H54 (cell line): Measurements from ENCODE around the gene AKAP13.

ENCODE experiments used
- DNase-seq: peaks from one replicate; pipeline ENCODE4 v3.0.0; 2011; ENCODE audit warnings: low spot score, mixed read lengths; ENCODE audit not compliant: insufficient read length
- FAIRE-seq: peaks from 3 replicates; lab custom pipeline; 2011; peaks lifted over from hg19 to GRCh38; lab: Jason Lieb, UNC
- POLR2A ChIP-seq: IDR thresholded peaks from 2 replicates; pipeline ENCODE4 v1.6.1; 2011; ENCODE audit warnings: low read depth, mild to moderate bottlenecking, low read length

The AKAP13 gene

DNA sequence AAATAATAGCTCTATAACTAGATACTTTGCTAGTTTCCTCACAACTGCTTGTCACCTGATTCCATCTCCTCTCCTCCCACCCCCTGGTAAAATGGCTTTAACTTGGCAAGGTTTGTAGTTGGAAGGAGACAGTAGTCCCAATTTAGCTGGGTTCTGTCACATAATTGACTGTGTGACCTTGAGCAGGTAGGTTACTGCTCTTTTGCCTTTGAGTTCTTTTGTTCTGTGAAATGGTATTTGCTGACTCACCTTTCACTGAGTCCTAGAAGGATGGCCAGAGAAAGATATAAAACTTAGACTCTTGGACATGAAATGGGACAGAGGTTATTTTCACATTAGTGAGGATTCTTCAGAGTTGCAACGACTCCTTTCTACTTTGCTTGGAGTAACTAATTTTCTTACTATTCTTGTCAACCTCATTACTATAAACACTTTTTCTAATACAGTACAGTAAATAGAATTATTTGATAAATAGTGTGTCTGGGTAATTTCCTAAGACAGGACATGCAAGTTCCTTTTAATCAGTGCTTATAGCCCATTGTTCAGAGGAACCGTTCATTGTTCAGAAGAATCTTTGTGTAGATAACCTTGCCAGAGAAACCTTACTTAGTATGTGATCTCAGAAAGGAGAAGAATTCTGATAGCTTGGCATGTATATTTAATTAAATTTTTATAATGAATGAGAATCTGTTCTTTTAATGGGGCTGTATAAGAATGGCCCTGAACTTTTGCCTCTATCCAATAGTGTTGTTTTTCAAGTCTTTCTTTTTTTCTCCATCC, 14.3 kb downstream of the AKAP13 start:
- FAIRE-seq = peak; percentile 73
- no peak for DNase-seq

GRCh38 chr15:85396554-85396953, 16.2 kb downstream of the AKAP13 start:
- no peak for DNase-seq
- FAIRE-seq = no peak
- no peak for TF ChIP-seq POLR2A

More for the DNA sequence above, 14.3 kb downstream of the AKAP13 start:
- no peak for TF ChIP-seq POLR2A

DNA sequence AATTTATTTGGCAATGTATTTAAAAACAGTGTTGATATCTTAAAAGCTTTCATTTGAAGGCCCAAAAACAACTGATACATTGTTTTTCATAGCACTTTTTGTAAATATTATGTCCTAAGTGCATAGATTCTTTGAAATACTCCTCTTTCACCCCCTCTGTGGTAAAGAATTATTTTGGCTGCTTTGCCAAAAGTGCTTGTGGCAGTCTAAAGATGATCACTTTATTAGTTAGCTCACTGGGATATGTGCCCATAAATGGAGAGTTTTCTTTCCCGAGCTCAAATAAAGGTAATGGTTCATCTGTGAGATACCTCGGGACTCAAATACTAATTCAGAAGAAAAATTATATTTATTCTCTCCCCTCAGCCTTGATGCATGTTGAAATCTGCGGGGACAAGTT, 16.7 kb downstream of the AKAP13 start:
- FAIRE-seq (no peak), DNase-seq (no peak)
- no peak for TF ChIP-seq POLR2A

GRCh38 chr15:85397926-85398325, 17.5 kb downstream of the AKAP13 start:
- FAIRE-seq (no peak), DNase-seq (no peak)
- no peak for TF ChIP-seq POLR2A

DNA sequence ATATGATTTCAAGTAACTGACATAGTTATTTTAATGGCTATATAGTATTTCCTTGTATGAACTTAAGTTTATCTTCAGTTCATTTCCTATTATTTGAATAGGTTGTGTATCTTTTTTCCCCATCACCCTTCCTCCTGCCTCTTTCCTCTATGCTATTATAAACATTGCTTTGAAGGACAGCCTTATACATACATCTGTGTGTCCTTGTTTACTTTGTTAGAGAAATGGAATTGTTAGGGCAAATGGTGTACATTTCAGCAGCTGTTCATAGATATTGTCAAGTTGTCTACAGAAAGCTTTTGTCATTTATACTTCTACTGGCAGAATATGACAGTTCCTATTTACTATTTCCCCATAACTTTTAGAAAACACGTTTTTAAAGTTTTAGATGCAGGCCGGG, 18.4 kb downstream of the AKAP13 start:
- TF ChIP-seq POLR2A = no peak

GRCh38 chr15:85399627-85400026, 19.2 kb downstream of the AKAP13 start:
- DNase-seq (no peak), FAIRE-seq (no peak)
- TF ChIP-seq POLR2A = no peak

More for the DNA sequence above, 18.4 kb downstream of the AKAP13 start:
- FAIRE-seq (no peak), DNase-seq (no peak)

DNA sequence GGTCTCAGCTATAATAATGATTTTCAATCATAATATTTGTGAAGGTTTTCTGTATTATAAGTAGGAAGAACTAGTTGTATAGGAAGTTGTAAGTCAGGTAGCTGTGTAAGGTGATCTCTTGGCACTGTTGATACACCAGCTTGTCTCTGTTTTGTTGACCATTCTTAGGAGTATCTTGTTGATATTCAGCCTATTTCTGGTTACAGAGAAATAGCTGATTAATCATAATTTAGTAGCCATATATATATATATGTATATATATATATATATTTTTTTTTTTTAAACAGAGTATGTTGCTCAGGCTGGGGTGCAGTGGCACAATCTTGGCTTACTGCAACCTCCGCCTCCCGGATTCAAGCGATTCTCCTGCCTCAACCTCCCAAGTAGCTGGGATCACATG, 20.2 kb downstream of the AKAP13 start:
- FAIRE-seq (no peak), DNase-seq (no peak)
- no peak for TF ChIP-seq POLR2A

DNA sequence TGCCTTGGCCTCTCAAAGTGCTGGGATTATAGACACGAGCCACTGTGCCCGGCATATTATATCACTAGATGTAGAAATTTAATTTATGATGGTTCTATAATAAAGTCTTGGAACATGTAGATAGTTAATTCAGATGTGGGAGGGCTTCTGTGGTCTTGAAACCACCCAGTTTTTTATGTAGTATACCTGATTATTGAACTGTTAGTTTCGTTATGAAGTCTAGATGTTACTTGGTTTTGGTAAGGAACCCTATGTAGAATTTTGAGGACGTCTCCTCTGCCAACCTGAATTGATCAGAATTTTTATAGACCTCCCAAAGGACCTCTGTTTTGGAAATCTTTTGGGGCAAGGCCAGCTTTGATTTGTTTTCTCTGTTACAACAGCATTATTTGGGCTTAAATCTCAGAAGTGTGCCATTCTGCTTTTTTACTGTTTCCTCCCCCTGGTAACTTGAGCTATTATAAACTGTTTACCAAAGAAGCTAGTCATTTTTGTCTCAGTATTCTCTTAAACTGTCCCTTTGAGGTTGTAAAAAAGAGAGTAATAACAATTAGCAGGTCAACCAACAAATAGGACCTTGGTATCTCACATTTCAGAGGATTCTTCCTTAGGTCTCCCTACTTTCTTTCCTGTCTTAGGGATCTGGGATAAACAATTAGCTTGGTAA, 20.8 kb downstream of the AKAP13 start:
- FAIRE-seq = no peak
- no peak for DNase-seq
- TF ChIP-seq POLR2A = no peak

- no peak for FAIRE-seq
- TF ChIP-seq POLR2A = no peak
Observed at GRCh38 chr15:85402195-85402881, 21.9 kb downstream of the AKAP13 start.

GRCh38 chr15:85403745-85404144, 23.3 kb downstream of the AKAP13 start:
- TF ChIP-seq POLR2A = no peak
- DNase-seq = no peak
- FAIRE-seq = no peak

More at GRCh38 chr15:85402195-85402881, 21.9 kb downstream of the AKAP13 start:
- no peak for DNase-seq

DNA sequence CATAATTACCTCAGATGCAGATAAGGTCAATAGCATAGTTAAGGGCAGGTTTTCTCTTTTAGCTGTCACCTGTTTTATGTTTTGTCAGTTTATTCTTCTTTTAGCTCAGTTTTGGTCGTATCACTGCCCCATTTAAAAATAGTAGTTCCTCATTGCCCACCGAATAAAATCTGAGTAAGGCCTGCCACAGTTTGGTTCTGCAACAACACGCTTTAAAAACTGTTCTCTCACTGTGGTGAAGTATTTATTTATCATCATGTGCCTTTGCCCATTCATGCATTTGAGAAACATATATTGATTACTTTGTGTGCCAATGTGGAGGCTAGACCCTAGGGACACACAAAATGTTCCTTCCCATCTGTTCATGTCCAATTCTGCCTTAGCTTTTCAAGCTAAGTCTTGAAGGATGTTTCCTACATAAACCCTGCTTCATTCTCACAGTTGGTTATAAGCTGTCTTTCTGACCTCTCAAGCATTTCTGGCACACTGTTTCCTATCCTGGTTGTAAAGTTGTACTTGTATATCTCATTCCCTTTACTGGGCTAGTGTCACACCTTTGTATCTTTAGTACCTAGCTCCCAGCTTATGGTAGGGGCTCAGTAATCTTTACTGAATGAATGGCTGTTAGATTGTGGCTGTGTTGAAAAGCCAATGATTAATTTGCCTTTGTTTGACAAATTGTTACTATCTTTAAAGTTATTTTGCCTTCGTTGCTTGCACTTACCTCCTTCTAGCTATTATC, 23.9 kb downstream of the AKAP13 start:
- FAIRE-seq = no peak
- no peak for TF ChIP-seq POLR2A
- no peak for DNase-seq

DNA sequence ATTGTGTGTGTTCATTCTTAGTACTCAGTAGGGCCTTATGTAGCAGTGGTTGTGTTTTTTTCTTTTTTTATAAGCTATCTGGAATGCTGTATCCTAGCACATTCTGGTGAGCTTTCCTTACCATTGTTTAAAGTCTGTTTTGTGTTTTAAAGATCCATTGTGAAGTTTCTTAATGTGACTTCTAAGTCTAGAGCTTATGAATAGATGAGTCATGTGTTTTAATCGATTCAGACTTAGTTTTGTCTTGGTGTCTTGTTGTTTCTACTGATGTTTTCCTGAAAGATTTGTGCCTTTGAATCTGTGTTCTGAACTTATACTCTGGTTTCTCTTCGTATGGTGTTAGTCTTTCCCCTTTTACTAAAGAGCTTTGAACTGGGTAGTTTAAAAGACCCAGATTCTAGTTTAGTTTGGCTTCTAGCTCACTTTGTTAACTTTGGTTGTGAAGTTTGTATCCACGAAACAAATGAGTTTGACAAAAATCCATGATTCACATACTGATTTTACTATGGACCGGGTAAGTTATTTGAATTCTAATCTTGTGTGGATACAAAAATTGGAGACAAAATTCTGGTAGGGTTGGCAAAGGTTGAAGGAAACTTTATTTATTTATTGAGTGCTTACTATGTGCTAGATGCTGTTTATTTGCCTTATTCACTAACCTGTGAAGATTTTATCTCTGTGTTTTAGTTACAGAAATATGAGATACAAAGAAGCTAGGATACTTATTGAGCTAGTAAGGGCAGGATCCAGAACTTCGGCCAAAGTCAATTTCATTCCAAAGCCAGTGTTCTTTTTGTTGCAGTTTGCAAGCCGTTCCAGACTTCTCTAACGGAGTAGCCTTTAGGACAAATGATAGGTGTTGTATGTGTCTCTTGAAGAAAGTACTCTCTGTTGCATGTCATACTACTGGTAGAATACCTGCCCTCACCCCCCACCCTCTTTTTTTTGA, 24.8 kb downstream of the AKAP13 start:
- FAIRE-seq = no peak
- TF ChIP-seq POLR2A = no peak

More for the DNA sequence above, 24.8 kb downstream of the AKAP13 start:
- DNase-seq = no peak
